Measurements from ENCODE around the gene INCENP. TPM values are rescaled to one million over a fixed set of nuclear protein-coding genes. Genes with fewer than 3 reads are reported as not detected.

INCENP gene
- total and polyA plus RNA-seq, 2 experiments from 2014 or later, result 35.6 to 131 TPM

DNA sequence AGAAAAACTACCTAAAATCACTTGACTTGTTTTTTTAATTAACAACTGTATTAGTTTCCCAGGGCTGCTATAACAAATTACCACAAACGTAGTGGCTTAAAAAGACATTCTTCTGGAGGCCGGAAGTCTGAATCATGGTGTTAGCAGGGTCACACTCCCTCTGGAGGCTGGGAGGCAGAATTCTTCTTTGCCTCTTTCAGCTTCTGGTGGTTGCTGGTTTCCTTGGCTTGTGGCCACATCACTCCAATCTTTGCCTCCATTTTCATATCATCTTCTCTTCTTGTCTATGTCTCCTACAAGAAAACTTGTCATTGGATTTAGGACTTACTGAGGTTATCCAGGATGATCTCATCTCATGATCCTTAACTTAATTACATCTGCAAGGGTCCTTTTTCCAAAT lies 7.4 kb upstream of the INCENP start (continued):
- TF ChIP-seq, protein P1, sequence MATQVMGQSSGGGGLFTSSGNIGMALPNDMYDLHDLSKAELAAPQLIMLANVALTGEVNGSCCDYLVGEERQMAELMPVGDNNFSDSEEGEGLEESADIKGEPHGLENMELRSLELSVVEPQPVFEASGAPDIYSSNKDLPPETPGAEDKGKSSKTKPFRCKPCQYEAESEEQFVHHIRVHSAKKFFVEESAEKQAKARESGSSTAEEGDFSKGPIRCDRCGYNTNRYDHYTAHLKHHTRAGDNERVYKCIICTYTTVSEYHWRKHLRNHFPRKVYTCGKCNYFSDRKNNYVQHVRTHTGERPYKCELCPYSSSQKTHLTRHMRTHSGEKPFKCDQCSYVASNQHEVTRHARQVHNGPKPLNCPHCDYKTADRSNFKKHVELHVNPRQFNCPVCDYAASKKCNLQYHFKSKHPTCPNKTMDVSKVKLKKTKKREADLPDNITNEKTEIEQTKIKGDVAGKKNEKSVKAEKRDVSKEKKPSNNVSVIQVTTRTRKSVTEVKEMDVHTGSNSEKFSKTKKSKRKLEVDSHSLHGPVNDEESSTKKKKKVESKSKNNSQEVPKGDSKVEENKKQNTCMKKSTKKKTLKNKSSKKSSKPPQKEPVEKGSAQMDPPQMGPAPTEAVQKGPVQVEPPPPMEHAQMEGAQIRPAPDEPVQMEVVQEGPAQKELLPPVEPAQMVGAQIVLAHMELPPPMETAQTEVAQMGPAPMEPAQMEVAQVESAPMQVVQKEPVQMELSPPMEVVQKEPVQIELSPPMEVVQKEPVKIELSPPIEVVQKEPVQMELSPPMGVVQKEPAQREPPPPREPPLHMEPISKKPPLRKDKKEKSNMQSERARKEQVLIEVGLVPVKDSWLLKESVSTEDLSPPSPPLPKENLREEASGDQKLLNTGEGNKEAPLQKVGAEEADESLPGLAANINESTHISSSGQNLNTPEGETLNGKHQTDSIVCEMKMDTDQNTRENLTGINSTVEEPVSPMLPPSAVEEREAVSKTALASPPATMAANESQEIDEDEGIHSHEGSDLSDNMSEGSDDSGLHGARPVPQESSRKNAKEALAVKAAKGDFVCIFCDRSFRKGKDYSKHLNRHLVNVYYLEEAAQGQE (IDR thresholded peaks at IDR 0.05; ENCODE audit: unreplicated experiment), result no peak
- TF ChIP-seq EZH2 (IDR thresholded peaks at IDR 0.05; ENCODE audit: low read depth, unreplicated experiment) (no peak), STAT1 (IDR thresholded peaks at IDR 0.05; ENCODE audit: unreplicated experiment) (no peak), NANOG (IDR thresholded peaks at IDR 0.05; ENCODE audit: borderline replicate concordance) (no peak)

DNA sequence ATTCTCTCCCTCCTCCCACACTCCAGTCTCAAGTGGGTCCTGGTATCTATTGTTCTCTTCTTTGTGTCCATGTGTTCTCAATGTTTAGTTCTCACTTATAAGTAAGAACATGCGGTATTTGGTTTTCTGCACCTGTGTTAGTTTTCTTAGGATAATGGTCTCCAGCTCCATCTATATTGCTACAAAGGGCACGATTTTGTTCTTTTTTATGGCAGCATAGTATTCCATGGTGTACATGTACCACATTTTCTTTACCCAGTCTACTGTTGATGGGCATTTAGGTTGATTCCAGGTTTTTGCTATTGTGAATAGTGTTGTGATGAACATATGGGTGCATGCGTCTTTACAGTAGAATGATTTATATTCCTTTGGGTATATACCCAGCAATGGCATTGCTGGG lies 4.2 kb upstream of the INCENP start:
- peaks cover 10% of the 10 kb centered on the region; the same call in 2 of the 3 replicates for H3K9me3 Mint-ChIP-seq
- no peak for ATAC-seq
- Histone ChIP-seq H3K36me3 (ENCODE audit: insufficient read depth) (no peaks in the 10 kb centered on the region), H3K79me2 (replicated peaks; ENCODE audit: insufficient read depth) (peaks cover 7% of the 10 kb centered on the region), H3K9me2 (ENCODE audit: insufficient read depth) (no peaks in the 10 kb centered on the region), H4K20me1 (replicated peaks; ENCODE audit: insufficient read depth) (peaks cover 4% of the 10 kb centered on the region), H3F3A (replicated peaks; ENCODE audit: low read depth) (no peaks in the 10 kb centered on the region), H3K27ac (ENCODE audit: low read depth) (no peak overlapping the region), H3K4me2 (no peak overlapping the region), H3K4me3 (no peak overlapping the region), H3K4me1 (ENCODE audit: insufficient read depth) (no peaks in the 10 kb centered on the region), H3K27me3 (ENCODE audit: insufficient read depth) (no peaks in the 10 kb centered on the region), H2AFZ (no peak overlapping the region)
- H3K27me3 Mint-ChIP-seq (ENCODE audit: insufficient read depth, low read depth, poor library complexity), result peaks cover 10% of the 10 kb centered on the region
- peaks cover 8% of the 10 kb centered on the region for H3K4me1 Mint-ChIP-seq
- no peak for DNase-seq (ENCODE audit: low spot score)
- no peak for TF ChIP-seq EZH2phosphoT487 (IDR thresholded peaks at IDR 0.05; ENCODE audit: unreplicated experiment)
- TF ChIP-seq, protein P2, sequence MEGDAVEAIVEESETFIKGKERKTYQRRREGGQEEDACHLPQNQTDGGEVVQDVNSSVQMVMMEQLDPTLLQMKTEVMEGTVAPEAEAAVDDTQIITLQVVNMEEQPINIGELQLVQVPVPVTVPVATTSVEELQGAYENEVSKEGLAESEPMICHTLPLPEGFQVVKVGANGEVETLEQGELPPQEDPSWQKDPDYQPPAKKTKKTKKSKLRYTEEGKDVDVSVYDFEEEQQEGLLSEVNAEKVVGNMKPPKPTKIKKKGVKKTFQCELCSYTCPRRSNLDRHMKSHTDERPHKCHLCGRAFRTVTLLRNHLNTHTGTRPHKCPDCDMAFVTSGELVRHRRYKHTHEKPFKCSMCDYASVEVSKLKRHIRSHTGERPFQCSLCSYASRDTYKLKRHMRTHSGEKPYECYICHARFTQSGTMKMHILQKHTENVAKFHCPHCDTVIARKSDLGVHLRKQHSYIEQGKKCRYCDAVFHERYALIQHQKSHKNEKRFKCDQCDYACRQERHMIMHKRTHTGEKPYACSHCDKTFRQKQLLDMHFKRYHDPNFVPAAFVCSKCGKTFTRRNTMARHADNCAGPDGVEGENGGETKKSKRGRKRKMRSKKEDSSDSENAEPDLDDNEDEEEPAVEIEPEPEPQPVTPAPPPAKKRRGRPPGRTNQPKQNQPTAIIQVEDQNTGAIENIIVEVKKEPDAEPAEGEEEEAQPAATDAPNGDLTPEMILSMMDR (conservative IDR thresholded peaks at IDR 0.05; ENCODE audit: low read depth in 2 of 2), result no peak
- H3K36me3 Mint-ChIP-seq (ENCODE audit: low read depth), result no peaks in the 10 kb centered on the region; the same call in 2 of the 3 replicates
- H3K4me3 Mint-ChIP-seq, result no peak overlapping the region
- no peak overlapping the region for H3K27ac Mint-ChIP-seq

DNA sequence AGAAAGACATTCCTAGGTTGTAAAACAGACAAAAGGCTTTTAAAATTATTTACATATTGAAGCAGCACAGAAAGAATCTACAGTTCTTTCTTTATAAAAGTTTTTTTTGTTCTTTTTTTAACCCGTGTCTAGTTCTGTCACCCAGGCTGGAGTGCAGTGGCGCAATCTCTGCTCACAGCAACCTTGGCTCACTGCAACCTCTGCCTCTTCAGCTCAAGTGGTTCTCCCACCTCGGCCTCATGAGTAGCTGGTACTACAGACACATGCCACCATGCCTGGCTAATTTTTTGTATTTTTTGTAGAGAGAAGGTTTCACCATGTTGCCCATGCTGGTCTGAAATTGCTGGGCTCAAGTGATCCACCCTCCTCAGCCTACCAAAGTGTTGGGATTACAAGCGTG lies 3.8 kb upstream of the INCENP start:
- ATAC-seq, result no peak
- Histone ChIP-seq H4K20me1 (replicated peaks; ENCODE audit: insufficient read depth) (peaks cover 8% of the 10 kb centered on the region), H3K27me3 (ENCODE audit: insufficient read depth) (no peaks in the 10 kb centered on the region), H2AFZ (no peak overlapping the region), H3K79me2 (replicated peaks; ENCODE audit: insufficient read depth) (peaks cover 11% of the 10 kb centered on the region), H3K9me2 (ENCODE audit: insufficient read depth) (no peaks in the 10 kb centered on the region), H3F3A (replicated peaks; ENCODE audit: low read depth) (no peaks in the 10 kb centered on the region), H3K4me3 (no peak overlapping the region), H3K4me1 (ENCODE audit: insufficient read depth) (peaks cover 4% of the 10 kb centered on the region), H3K4me2 (no peak overlapping the region), H3K27ac (ENCODE audit: low read depth) (no peak overlapping the region), H3K36me3 (ENCODE audit: insufficient read depth) (no peaks in the 10 kb centered on the region)
- Mint-ChIP-seq H3K27me3 (ENCODE audit: insufficient read depth, low read depth, poor library complexity) (peaks cover 6% of the 10 kb centered on the region), H3K4me3 (no peak overlapping the region), H3K36me3 (ENCODE audit: low read depth) (no peaks in the 10 kb centered on the region; the same call in 2 of the 3 replicates), H3K4me1 (peaks cover 12% of the 10 kb centered on the region), H3K27ac (no peak overlapping the region), H3K9me3 (peaks cover 10% of the 10 kb centered on the region; the same call in 2 of the 3 replicates)
- DNase-seq (ENCODE audit: low spot score), result no peak
- TF ChIP-seq JUNB (IDR thresholded peaks at IDR 0.05; ENCODE audit: unreplicated experiment) (no peak), EZH2 (IDR thresholded peaks at IDR 0.05; ENCODE audit: low read depth, unreplicated experiment) (no peak)
- TF ChIP-seq, protein P3, sequence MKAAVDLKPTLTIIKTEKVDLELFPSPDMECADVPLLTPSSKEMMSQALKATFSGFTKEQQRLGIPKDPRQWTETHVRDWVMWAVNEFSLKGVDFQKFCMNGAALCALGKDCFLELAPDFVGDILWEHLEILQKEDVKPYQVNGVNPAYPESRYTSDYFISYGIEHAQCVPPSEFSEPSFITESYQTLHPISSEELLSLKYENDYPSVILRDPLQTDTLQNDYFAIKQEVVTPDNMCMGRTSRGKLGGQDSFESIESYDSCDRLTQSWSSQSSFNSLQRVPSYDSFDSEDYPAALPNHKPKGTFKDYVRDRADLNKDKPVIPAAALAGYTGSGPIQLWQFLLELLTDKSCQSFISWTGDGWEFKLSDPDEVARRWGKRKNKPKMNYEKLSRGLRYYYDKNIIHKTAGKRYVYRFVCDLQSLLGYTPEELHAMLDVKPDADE (IDR thresholded peaks at IDR 0.05), result no peak

All from GM23338 (cell line).